ENCODE measurements around the gene AUTS2.

The AUTS2 gene

GRCh38 chr7:70759674-70760073, 1161.4 kb downstream of the AUTS2 start:
- H3F3A ChIP-seq (ENCODE audit: insufficient read depth, low read length), result no peaks in the 10 kb centered on the region
- no peak overlapping the region for H3K27ac ChIP-seq (ENCODE audit: low read depth, low read length, poor library complexity, severe bottlenecking)
- no peaks in the 10 kb centered on the region for H3K9me3 ChIP-seq (ENCODE audit: low read length)
- H3K4me1 ChIP-seq (ENCODE audit: insufficient read depth, low read length, severe bottlenecking), result peaks cover 36% of the 10 kb centered on the region
- no peaks in the 10 kb centered on the region for H4K20me1 ChIP-seq (ENCODE audit: insufficient read depth, low read length)
- H3K79me2 ChIP-seq (ENCODE audit: insufficient read depth, low read length), result no peaks in the 10 kb centered on the region
- TF ChIP-seq CTCF (IDR thresholded peaks at IDR 0.05; ENCODE audit: low read length) (no peak), EZH2 (IDR thresholded peaks at IDR 0.05; ENCODE audit: borderline replicate concordance, low read length) (no peak)
- no peak overlapping the region for H3K9ac ChIP-seq (ENCODE audit: low read length)
- no peak overlapping the region for H3K4me2 ChIP-seq (ENCODE audit: low read length)
- no peak overlapping the region for H2AFZ ChIP-seq (ENCODE audit: low read length)
- no peaks in the 10 kb centered on the region for H3K36me3 ChIP-seq (ENCODE audit: insufficient read depth, low read length)
- H3K4me3 ChIP-seq (ENCODE audit: low read depth, low read length, poor library complexity, severe bottlenecking), result no peak overlapping the region
- H3K9me2 ChIP-seq (ENCODE audit: low read depth, low read length), result no peaks in the 10 kb centered on the region
- H3K27me3 ChIP-seq (ENCODE audit: insufficient read depth, low read length), result no peaks in the 10 kb centered on the region

- Histone ChIP-seq H3K9me3 (ENCODE audit: low read length) (no peaks in the 10 kb centered on the region), H3K4me1 (ENCODE audit: insufficient read depth, low read length, severe bottlenecking) (peaks cover 42% of the 10 kb centered on the region), H3K27me3 (ENCODE audit: insufficient read depth, low read length) (no peaks in the 10 kb centered on the region), H3K79me2 (ENCODE audit: insufficient read depth, low read length) (no peaks in the 10 kb centered on the region), H3K36me3 (ENCODE audit: insufficient read depth, low read length) (peaks cover 20% of the 10 kb centered on the region), H2AFZ (ENCODE audit: low read length) (no peak overlapping the region), H3K9me2 (ENCODE audit: low read depth, low read length) (no peaks in the 10 kb centered on the region), H4K20me1 (ENCODE audit: insufficient read depth, low read length) (no peaks in the 10 kb centered on the region), H3K4me3 (ENCODE audit: low read depth, low read length, poor library complexity, severe bottlenecking) (no peak overlapping the region), H3K4me2 (ENCODE audit: low read length) (peak overlapping the region; percentile 12; the same call in 1 of the 2 replicates), H3F3A (ENCODE audit: insufficient read depth, low read length) (no peaks in the 10 kb centered on the region), H3K9ac (ENCODE audit: low read length) (no peak overlapping the region), H3K27ac (ENCODE audit: low read depth, low read length, poor library complexity, severe bottlenecking) (peak overlapping the region; percentile 18)
- TF ChIP-seq EZH2 (IDR thresholded peaks at IDR 0.05; ENCODE audit: borderline replicate concordance, low read length), result no peak
- TF ChIP-seq CTCF (IDR thresholded peaks at IDR 0.05; ENCODE audit: low read length), result no peak
These were observed 1163.5 kb downstream of the AUTS2 start for GRCh38 chr7:70761711-70762328.

GRCh38 chr7:70762696-70763095, 1164.4 kb downstream of the AUTS2 start:
- no peaks in the 10 kb centered on the region for H3F3A ChIP-seq (ENCODE audit: insufficient read depth, low read length)
- H4K20me1 ChIP-seq (ENCODE audit: insufficient read depth, low read length), result no peaks in the 10 kb centered on the region
- H3K4me1 ChIP-seq (ENCODE audit: insufficient read depth, low read length, severe bottlenecking), result peaks cover 42% of the 10 kb centered on the region
- H3K9ac ChIP-seq (ENCODE audit: low read length), result no peak overlapping the region
- H3K4me3 ChIP-seq (ENCODE audit: low read depth, low read length, poor library complexity, severe bottlenecking), result no peak overlapping the region
- H3K79me2 ChIP-seq (ENCODE audit: insufficient read depth, low read length), result no peaks in the 10 kb centered on the region
- no peak overlapping the region for H2AFZ ChIP-seq (ENCODE audit: low read length)
- H3K4me2 ChIP-seq (ENCODE audit: low read length), result no peak overlapping the region; the same call in 1 of the 2 replicates
- H3K27ac ChIP-seq (ENCODE audit: low read depth, low read length, poor library complexity, severe bottlenecking), result no peak overlapping the region
- no peaks in the 10 kb centered on the region for H3K9me2 ChIP-seq (ENCODE audit: low read depth, low read length)
- peaks cover 28% of the 10 kb centered on the region for H3K36me3 ChIP-seq (ENCODE audit: insufficient read depth, low read length)
- TF ChIP-seq CTCF (IDR thresholded peaks at IDR 0.05; ENCODE audit: low read length), result no peak
- TF ChIP-seq EZH2 (IDR thresholded peaks at IDR 0.05; ENCODE audit: borderline replicate concordance, low read length), result no peak
- no peaks in the 10 kb centered on the region for H3K27me3 ChIP-seq (ENCODE audit: insufficient read depth, low read length)
- no peaks in the 10 kb centered on the region for H3K9me3 ChIP-seq (ENCODE audit: low read length)

Measured in OCI-LY1 (cell line).